ENCODE data around the gene KHK.

- no peak for TF ChIP-seq CTCF (IDR thresholded peaks at IDR 0.05)
- TF ChIP-seq POLR2A (IDR thresholded peaks at IDR 0.05): no peak
Measured at GRCh38 chr2:27117995-27118524, 31.5 kb downstream of the KHK start.
